GM19438 (cell line): ENCODE results near the gene PTGES3L.
"Not testable (repeated sequence)": the region's sequence is repeated elsewhere in the genome, so short reads cannot be mapped to it uniquely, and the experiment has no call there.

Experiments used
- ATAC-seq: cut with Tn5 transposase; IDR thresholded peaks from one replicate; pipeline ENCODE4 v1.9.1; 2021; ENCODE audit warnings: low read depth; ENCODE audit not compliant: unreplicated experiment

The PTGES3L gene

DNA sequence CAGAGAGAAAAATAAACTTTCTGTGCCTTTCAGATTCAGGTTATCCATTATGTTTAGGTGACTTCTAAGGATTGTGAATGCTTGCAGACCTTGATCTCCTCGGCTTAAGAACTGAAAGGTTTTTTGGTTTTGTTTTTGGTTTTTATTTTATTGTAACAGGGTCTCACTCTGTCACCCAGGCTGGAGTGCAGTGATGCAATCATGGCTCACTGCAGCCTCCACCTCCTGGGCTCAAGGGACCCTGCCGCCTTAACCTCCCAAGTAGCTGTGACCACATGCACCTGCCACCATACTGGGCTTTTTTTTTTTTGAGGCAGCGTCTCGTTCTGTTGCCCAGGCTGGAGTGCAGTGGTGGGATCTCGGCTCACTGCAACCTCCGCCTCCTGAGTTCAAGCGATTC lies 56.4 kb downstream of the PTGES3L start:
- not testable (repeated sequence) for ATAC-seq

DNA sequence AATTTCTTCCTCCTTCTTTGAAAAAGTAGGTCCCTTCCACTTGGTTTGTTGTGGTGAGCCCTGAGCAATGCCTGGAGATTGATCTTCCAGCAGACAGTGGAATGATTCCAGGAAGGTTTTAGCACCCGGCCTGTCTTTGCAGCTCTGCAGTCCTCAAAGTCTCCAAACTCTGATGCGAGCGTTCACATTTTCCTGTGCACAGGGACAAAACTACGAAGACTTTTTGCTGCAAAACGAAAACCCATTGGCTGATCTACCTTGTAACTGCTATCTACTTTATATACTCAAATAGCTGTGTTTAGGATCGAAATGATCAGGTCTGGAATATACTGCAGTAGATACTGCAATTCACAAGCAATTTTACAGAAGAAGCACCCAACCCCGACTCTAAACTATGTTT lies 57.6 kb downstream of the PTGES3L start:
- ATAC-seq = no peak

DNA sequence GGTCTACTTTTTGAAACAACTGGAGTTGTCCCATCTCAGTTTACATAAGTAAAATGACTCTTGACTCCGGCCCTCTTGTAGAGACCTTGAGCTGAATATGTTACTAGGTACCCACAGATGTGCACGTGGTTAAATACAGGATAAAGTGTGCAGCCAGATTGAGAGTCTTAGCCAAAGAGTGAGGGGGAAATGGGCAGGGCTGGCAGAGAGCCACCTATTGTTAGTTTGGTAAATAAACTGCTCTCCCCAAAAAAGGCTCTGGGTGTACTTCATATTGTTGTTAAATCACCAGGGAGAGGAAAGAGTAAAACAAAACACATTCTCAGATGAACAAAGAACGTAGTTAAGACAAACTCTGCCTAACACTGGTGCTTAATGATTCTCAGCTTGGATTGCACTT lies 59.0 kb downstream of the PTGES3L start:
- ATAC-seq = no peak

DNA sequence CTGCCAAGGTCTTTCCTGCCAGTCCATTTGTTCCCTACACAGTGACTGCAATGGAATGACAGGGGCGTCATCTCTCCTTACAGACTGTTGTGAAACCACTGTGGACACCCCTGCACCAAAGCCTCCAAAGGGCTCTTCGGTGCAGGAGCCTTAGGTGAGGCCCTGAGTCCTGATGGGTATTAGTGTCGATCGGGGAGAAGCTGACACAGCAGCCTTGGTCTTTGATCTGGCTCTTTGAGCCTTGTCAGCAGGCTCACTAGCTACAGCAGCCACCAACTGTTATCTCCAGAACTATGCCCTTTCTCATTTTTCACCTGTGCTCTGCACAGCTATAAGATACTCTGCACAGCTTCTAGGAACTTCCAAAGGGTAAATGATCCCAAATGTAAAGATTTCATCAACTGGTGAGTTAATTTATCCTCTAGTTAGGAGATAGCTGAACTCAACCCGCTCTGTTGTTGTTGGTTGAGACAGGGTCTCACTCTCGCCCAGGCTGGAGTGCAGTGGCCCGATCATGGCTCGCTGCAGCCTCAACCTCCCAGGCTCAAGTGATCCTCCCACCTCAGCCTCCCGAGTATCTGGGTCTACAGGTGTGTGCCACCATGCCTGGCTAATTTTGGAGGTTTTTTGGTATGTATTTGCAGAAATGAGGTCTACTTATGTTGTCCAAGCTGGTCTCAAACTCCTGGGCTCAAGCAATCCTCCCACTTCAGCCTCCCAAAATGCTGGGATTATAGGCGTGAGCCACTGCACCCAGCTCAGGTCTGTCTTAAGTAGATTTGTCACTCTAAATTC lies 59.6 kb downstream of the PTGES3L start:
- no peak for ATAC-seq

DNA sequence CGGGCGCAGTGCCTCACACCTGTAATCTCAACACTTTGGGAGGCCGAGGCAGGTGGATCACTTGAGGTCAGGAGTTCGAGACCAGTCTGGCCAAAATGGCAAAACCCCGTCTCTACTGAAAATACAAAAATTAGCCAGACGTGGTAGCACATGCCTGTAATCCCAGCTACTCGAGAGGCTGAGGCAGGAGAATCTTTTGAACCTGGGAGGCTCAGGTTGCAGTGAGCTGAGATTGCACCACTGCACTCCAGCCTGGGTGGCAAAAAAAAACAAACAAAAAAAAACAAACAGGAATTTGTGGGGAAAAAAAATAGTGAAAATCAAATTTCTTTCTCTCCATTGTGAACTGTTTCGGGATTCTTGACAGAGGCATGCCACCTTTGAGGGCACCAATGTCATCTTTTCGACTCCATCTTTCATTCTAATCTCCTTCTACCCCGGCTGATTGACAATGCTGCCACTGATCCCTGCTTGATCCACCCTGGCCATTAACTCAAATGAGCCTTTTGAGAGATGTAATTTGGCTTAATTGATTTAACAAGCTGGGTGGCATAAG lies 60.3 kb downstream of the PTGES3L start:
- not testable (repeated sequence) for ATAC-seq

DNA sequence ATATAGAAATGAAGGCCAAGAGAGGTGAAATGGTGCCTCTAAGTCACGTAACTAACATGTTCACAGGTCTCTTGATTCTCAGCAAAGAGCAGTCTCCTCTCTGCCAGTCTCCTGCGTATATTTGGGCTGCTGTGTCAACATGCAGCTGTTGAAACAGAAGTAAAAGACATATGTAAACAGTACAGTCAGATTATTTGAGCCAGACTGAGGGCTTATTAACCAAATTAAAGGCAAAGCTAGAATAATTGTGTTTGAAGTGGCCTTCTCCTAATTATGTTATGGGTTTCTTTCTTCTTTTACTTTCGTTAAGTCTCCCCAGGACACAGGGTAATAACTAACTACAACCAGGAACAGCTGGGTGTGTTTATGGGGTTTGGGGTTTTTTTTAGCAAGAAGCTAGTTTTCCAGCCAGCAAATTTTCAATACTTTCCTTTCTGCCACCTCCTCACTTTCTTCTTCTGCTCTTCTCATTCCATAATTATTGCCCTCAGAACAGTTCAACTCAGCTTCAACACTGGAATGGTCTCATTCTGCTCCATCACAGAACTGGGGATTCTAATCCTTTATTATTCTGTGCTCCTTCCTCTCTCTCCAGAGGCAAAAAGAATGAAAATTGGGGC lies 60.9 kb downstream of the PTGES3L start:
- ATAC-seq = no peak
